CD14-positive monocyte (primary cell): ENCODE data around the gene UBE2E2. TPM values are rescaled to one million over a fixed set of nuclear protein-coding genes. Genes with fewer than 3 reads are reported as not detected.

Experiments
- DNase-seq, 3 donors: peaks; one replicate each; pipeline ENCODE4 v3.0.0-alpha.2; 2011 to 2022
- H2AFZ ChIP-seq: 2 replicates; pipeline ENCODE4 v1.6.0; 2012; ENCODE audit warnings: mild to moderate bottlenecking, low read depth, low read length, inconsistent platforms; ENCODE audit not compliant: insufficient read depth, poor library complexity, severe bottlenecking
- H3K27ac ChIP-seq, 2 donors: 1 replicate in 1 of 2; 2 replicates in 1 of 2; pipeline ENCODE4 v1.5.1; 2012 to 2013; ENCODE audit warnings: low read length in 2 of 2, control low read depth in 1 of 2, inconsistent platforms in 1 of 2, low read depth in 1 of 2, mild to moderate bottlenecking in 1 of 2
- H3K27me3 ChIP-seq, 2 donors: one replicate each; pipeline versions ENCODE4 v1.6.0 to v1.6.1; 2011 to 2013; ENCODE audit warnings: low read length in 2 of 2; ENCODE audit not compliant: control insufficient read depth in 2 of 2, insufficient read depth in 2 of 2
- H3K36me3 ChIP-seq, 2 donors: replicated peaks in 1 of 2; 1 replicate in 1 of 2; 2 replicates in 1 of 2; pipeline versions ENCODE4 v1.5.1 to v1.6.1; 2012 to 2013; ENCODE audit warnings: low read length in 2 of 2, control low read depth in 1 of 2, inconsistent platforms in 1 of 2, mild to moderate bottlenecking in 1 of 2; ENCODE audit not compliant: insufficient read depth in 2 of 2, control insufficient read depth in 1 of 2
- H3K4me1 ChIP-seq, 2 donors: 1 replicate in 1 of 2; 2 replicates in 1 of 2; pipeline versions ENCODE4 v1.5.1 to v1.6.1; 2012 to 2013; ENCODE audit warnings: low read length in 2 of 2, control low read depth in 1 of 2, inconsistent platforms in 1 of 2, mild to moderate bottlenecking in 1 of 2, moderate library complexity in 1 of 2; ENCODE audit not compliant: insufficient read depth in 2 of 2, control insufficient read depth in 1 of 2
- H3K4me2 ChIP-seq: replicated peaks from 2 replicates; pipeline ENCODE3; 2012; ENCODE audit warnings: low read length, moderate library complexity, mild to moderate bottlenecking; ENCODE audit not compliant: poor library complexity, severe bottlenecking; ENCODE audit errors: extremely low read depth
- H3K4me3 ChIP-seq, 3 experiments: fragments of 200-600 bp in 1 of 3; sonication (generic) in 1 of 3; replicated peaks in 1 of 3; 1 replicate in 2 of 3; 2 replicates in 1 of 3; pipeline ENCODE4 v1.5.1; 2011 to 2013; ENCODE audit warnings: low read length in 3 of 3, mild to moderate bottlenecking in 3 of 3, control low read depth in 2 of 3, low read depth in 2 of 3, inconsistent platforms in 1 of 3, moderate library complexity in 1 of 3
- H3K79me2 ChIP-seq: 2 replicates; pipeline ENCODE4 v1.6.0; 2012; ENCODE audit warnings: mild to moderate bottlenecking, control low read depth, inconsistent platforms, low read length, moderate library complexity; ENCODE audit not compliant: insufficient read depth
- H3K9ac ChIP-seq: 2 replicates; pipeline ENCODE4 v1.6.0; 2017; ENCODE audit warnings: low read length, mild to moderate bottlenecking; ENCODE audit not compliant: insufficient read depth, poor library complexity, severe bottlenecking
- H3K9me3 ChIP-seq, 2 donors: replicated peaks in 1 of 2; 1 replicate in 1 of 2; 2 replicates in 1 of 2; pipeline versions ENCODE4 v1.5.1 to v1.6.1; 2012 to 2013; ENCODE audit warnings: low read length in 2 of 2, control low read depth in 1 of 2; ENCODE audit not compliant: control insufficient read depth in 1 of 2, insufficient read depth in 1 of 2
- H4K20me1 ChIP-seq: 2 replicates; pipeline ENCODE4 v1.6.0; 2012; ENCODE audit warnings: mild to moderate bottlenecking, low read length, control low read depth, moderate library complexity; ENCODE audit not compliant: insufficient read depth
- H3K27ac Mint-ChIP-seq, 7 donors: one replicate each; pipeline ENCODE4 v1.8.0; 2020; ENCODE audit warnings: mild to moderate bottlenecking in 7 of 7, mixed read lengths in 7 of 7, moderate library complexity in 6 of 7, inconsistent platforms in 2 of 7
- H3K27me3 Mint-ChIP-seq, 3 donors: one replicate each; pipeline ENCODE4 v1.8.0; 2021 to 2022; ENCODE audit warnings: low read depth in 3 of 3, mild to moderate bottlenecking in 3 of 3, mixed read lengths in 3 of 3, moderate library complexity in 3 of 3, inconsistent platforms in 1 of 3
- H3K36me3 Mint-ChIP-seq, 2 donors: one replicate each; pipeline ENCODE4 v1.8.0; 2020; ENCODE audit warnings: mixed read lengths in 2 of 2, inconsistent platforms in 1 of 2, mild to moderate bottlenecking in 1 of 2
- H3K4me1 Mint-ChIP-seq: one replicate; pipeline ENCODE4 v1.8.0; 2020; ENCODE audit warnings: mild to moderate bottlenecking, mixed read lengths
- H3K4me3 Mint-ChIP-seq, 2 donors: one replicate each; pipeline ENCODE4 v1.8.0; 2020; ENCODE audit warnings: mild to moderate bottlenecking in 2 of 2, mixed read lengths in 2 of 2, moderate library complexity in 1 of 2
- H3K9me3 Mint-ChIP-seq, 7 donors: one replicate each; pipeline ENCODE4 v1.8.0; 2020 to 2022; ENCODE audit warnings: mixed read lengths in 7 of 7, mild to moderate bottlenecking in 6 of 7, moderate library complexity in 6 of 7, inconsistent platforms in 2 of 7
- CTCF ChIP-seq: fragments of 200-600 bp; IDR thresholded peaks from one replicate; pipeline ENCODE4 v1.8.0; 2022; ENCODE audit warnings: antibody characterized with exemption, mild to moderate bottlenecking
- WGBS: methylation state at CpG from one replicate; pipeline ENCODE4 v1.1.5; 2013; ENCODE audit warnings: missing lambda C conversion rate; ENCODE audit not compliant: insufficient coverage; 5-methylcytosine and 5-hydroxymethylcytosine counted together
- intact Hi-C, 2 donors: fragments of 100-400 bp; cut with micrococcal nuclease; formaldehyde crosslinking; loops; one replicate each; pipeline versions ENCODE4 v1.15.0 to v1.15.1; 2023
- polyA plus RNA-seq, 3 donors: library from polyadenylated mRNA; depleted of rRNA in 1 of 3; unstranded in 2 of 3; stranded (reverse) in 1 of 3; fragments of 300-500 nt in 2 of 3; fragments of >200 nt in 1 of 3; fragmentation: Illumina TruSeq in 2 of 3; gene quantifications; 1 replicate in 2 of 3; 2 replicates in 1 of 3; pipeline ENCODE4 v1.2.3, GENCODE V29; 2012 to 2021

Gene UBE2E2
- polyA plus RNA-seq, 3 donors, result 25.8 to 78.0 (median 66.3) TPM

DNA sequence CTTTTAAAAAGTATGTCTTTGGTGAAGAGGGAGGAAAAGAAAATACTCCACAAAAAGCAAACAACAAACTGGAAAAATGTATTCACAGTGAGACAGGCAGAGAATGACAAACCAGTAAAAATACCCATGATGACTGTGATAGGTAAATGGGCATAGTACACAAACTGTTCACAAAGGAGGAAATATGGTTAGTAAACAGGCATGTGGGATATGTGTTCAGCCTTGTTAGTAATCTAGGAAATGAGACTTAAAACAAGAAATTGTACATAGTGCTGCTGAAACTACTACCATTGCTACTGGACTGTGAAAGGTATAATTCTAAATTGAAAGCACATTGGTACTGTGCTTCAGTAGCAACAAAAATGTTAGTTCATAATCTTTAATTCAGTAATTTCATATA is 50.1 kb downstream of the UBE2E2 start:
- Histone ChIP-seq H3K4me1 (peaks cover 25 to 29% of the 10 kb centered on the region in 2 donors), H3K79me2 (peaks cover 39% of the 10 kb centered on the region), H3K27me3 (no peaks in the 10 kb centered on the region), H2AFZ (no peak overlapping the region), H3K36me3 (no peaks in the 10 kb centered on the region), H3K27ac (no peak overlapping the region), H3K4me2 (no peak overlapping the region), H3K4me3 (no peak overlapping the region), H3K9me3 (no peaks in the 10 kb centered on the region), H3K9ac (no peak overlapping the region), H4K20me1 (peaks cover 27% of the 10 kb centered on the region)
- Mint-ChIP-seq H3K36me3 (no peaks in the 10 kb centered on the region), H3K27ac (no peak overlapping the region), H3K4me3 (no peak overlapping the region), H3K9me3 (peaks cover 0 to 5% (median 0%) of the 10 kb centered on the region in 7 donors), H3K4me1 (peaks cover 31% of the 10 kb centered on the region), H3K27me3 (no peaks in the 10 kb centered on the region)
- intact Hi-C loops, result no loop called here
- TF ChIP-seq CTCF, result no peak
- no peak for DNase-seq

- Histone ChIP-seq H3K9me3 (no peaks in the 10 kb centered on the region), H2AFZ (no peak overlapping the region), H4K20me1 (peaks cover 25% of the 10 kb centered on the region), H3K79me2 (peaks cover 39% of the 10 kb centered on the region), H3K9ac (no peak overlapping the region), H3K27me3 (no peaks in the 10 kb centered on the region), H3K4me2 (peak overlapping the region; percentile 66), H3K36me3 (no peaks in the 10 kb centered on the region), H3K27ac (peak overlapping the region in 1 of 2 donors; percentile 61), H3K4me1 (peaks cover 25 to 29% of the 10 kb centered on the region in 2 donors), H3K4me3 (peak overlapping the region in 1 of 3 experiments; percentile 49)
- no peak for TF ChIP-seq CTCF
- no peak for DNase-seq
- H3K27me3 Mint-ChIP-seq, result no peaks in the 10 kb centered on the region
- peaks cover 0 to 2% (median 0%) of the 10 kb centered on the region in 7 donors for H3K9me3 Mint-ChIP-seq
- H3K4me3 Mint-ChIP-seq, result peak overlapping the region; percentile 31 to 77
- H3K27ac Mint-ChIP-seq, result peak overlapping the region in 6 of 7 donors; percentile 40 to 88 (median 78)
- no peaks in the 10 kb centered on the region for H3K36me3 Mint-ChIP-seq
- intact Hi-C loops, result no loop called here
- peaks cover 31% of the 10 kb centered on the region for H3K4me1 Mint-ChIP-seq
- 92% methylated on average over 2 of the region's 2 CpGs for WGBS
Measured at GRCh38 chr3:23254282-23254681, 51.2 kb downstream of the UBE2E2 start.
